NK-92 (cell line): Measurements from ENCODE around the gene UNC5B.
"Not testable (repeated sequence)": the region's sequence is repeated elsewhere in the genome, so short reads cannot be mapped to it uniquely, and the experiment has no call there.

Experiments
- DNase-seq: peaks from one replicate; lab custom pipeline; 2025; ENCODE audit not compliant: unreplicated experiment; lab: John Stamatoyannopoulos, UW

UNC5B gene

DNA sequence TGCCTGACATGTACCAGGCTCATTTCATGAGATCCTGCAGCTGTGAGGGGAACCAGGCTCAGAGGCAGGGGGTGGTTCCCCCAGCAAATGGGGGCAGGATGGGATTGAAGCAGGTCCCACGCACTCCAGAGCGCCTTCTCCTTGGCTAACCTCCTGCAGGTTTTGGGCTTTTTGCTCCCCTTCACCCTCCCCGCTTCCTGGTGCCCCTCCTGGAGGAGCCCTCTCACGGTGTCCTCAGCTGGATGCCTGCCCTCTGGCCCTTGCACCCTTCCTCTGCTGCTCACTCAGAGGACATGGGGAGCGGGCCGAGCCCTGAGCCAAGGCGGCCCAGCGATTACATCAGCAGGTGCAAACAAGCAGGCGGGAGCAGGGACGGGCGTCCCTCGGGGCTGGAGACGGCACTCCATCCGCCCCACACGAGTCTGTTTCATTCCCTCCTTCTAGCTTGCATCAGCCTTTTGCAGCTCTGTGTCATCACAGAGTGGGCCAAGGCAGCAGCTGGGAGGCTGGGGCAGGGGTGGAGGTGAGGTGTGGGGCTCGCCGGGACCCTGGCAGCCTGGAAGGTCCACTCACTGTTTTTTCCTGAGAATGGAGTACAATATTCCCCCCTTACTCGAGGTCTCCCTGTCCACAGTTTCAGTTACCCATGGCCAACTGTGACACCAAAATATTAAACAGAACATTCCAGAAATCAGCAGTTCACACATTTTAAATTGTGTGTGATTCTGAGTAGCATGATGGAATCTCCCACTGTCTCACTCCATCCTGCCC is 54.0 kb downstream of the UNC5B start:
- DNase-seq = no peak

DNA sequence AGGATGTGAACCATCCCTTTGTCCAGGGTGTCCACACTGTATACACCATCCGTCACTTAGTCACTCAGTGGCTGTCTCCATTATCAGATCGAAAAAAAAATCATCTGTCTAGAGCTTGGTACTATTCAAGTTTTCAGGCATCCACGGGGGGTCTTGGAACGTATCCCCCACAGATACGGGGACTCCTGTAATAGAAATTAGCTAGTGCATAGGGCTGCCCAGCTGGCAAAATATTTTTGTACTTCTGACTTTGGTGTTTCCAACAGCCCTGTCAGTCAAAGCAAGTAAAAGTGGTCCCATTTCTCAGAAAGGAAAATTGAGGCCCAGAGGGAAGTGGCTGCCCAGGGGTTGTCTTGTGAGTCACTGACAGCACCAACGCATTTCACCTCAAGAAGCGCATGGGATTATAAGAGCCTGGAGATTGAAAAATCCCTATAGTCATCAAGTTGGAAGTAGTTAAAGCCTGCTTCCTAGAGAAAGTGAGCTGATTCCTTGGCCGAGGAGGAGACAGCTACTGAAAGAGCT is 54.6 kb downstream of the UNC5B start:
- DNase-seq = no peak

DNA sequence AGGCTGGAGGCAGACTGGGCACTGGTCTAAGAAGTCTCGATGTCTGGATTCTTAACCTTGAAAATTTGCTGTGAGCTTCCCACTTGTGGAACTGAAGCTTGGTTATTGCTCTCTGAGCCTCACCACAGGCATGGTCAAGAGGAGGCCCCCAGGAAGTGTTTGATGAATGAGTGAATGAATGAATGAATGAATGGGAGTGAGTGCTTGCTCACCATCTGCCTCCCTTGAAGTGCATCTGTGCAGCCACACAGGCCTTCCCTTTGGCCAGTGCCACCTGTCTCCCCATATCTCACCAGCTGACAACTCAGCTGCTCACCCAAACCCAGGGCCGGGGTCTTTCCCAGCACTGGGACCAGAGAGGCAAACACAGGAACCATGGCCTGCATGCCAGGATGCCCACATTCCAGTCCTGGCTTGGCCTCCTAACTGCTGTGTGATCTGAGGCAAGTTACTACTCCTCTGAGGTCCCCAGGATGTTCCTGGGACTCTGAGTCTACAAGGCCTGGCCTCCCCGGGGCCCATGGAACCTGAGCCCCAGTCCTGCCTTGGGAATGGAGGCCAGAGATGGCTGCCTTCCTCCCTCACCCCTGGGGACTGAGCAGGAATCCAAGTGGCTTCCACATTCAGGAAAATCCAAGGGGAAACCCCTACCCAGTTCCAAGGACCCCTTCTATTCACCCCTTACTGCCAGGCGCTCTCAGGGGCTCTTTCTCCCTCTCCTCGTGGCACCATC is 55.3 kb downstream of the UNC5B start:
- DNase-seq = no peak

DNA sequence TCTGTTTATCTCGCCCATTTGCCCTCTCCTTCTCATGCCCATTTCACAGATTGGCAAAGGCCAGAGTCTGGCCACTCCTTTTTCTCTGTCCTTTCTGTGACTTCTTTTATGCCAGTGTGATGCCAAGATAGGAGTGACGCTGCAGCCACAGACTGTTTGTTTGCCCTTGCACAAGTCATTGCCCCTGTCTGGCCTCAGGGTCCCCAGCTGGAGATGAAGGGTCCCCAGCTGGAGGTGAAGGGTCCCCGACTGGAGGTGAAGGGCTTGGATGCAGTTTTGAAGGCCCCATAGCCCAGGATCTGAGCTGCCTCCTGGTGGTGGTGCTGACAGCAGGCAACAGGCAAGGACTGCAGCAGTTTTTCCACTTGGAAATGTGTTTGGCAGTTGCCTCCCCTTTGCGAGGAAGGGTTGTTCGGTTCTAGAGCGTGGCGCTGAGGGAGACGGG is 55.9 kb downstream of the UNC5B start:
- DNase-seq = no peak

DNA sequence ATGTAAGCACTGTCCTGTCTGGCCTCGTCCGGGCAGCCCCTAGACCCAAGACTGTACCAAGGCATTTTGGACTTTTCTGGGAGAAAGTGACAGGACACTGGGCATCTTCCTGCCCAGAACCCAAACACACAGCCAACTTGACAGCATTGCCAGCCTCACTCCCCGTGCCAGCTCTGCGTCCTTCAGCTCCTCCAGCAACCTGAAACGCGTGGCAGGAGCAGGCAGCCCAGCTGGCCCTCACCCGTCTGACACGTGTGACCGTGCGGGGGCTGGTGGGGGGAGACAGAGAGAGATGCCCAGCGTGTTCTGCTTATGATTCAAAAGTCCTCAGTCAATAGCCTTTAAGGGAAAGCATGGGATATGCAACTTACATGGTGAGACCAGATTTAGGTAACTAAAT is 56.4 kb downstream of the UNC5B start:
- no peak for DNase-seq

DNA sequence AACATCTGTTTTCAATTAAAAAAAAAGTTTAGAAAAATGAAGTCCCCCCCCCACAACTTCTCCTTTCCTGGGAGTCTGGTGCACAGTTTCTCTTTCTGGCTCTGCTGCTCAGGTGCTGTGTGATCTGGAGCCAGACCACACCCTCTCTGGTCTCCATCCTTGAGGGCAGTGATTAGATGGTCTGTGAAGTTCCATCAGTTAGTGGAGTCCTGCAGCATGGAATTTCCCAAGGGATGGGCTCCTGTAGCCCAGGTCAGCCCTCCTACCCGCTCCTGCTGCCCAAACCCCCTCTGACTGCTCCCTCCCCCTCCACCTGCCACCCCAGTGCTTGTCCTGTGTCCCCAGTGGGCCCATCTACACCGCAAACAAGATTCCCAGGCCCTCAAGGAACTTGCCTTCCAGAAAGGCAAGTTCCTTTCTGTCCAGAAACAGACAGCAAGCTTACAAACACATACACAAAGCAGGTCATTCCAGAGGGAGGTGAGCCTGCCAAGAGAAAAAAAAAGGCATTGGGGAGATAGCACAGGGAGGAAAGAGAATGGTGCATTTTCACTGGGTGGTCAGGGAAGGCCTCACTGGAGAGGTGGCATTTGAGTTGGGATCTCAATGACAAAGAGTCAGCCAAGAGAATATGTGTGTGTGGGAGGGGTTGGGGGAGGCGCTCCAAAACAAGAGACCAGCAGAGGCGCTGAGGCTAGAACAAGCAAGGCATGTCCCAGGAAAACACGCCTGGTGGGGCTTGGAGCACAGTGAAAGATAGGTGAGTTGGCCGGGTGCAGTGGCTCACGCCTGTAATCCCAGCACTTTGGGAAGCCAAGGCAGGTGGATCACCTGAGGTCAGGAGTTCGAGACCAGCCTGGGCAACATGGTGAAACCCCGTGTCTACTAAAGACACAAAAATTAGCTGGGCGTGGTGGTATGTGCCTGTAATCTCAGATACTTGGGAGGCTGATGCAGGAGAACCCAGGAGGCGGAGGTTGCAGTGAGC is 57.2 kb downstream of the UNC5B start:
- DNase-seq = no peak

DNA sequence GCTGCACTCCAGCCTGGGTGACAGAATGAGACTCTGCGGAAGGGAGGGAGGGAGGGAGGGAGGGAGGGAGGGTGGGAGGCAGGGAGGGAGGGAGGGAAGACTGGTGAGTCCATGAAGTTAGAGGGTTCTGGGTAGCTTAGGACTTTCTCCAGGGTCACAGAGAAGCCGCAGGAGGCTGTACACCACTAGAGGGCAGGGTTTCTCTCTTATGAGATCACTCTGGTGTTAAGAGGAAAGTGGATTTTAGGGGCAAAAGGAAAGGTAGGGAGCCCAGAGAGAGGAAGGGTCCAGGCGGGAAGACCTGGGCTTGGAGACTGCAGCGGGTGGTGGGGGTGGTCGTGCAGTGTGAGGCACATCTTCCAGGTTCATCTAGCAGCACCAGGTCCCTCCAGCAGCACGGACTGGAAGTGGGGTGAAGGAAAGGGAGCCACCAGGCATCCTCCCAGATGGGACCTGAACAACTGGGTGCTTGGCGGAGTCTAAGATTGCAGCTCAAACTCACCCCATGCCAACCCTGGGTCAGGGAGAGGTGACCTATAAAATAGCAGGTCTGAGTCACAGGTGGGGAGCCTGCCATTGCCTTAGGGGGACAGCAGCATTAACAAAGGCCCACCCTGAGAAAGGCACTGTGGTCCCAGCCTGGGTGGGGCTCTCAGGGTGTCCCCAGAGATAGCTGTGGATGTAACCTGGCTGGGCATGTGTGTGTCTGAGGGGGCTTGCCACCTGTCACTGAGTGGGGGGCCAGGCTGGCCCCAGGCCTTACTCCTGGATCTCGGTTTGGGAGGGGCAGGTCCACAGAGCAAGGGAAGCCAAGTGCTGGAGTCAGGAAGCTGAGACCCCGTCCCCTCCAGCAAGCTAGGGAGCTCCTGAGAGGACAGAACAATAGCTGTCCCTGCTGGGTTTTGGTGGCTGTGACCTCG is 58.2 kb downstream of the UNC5B start:
- no peak for DNase-seq

DNA sequence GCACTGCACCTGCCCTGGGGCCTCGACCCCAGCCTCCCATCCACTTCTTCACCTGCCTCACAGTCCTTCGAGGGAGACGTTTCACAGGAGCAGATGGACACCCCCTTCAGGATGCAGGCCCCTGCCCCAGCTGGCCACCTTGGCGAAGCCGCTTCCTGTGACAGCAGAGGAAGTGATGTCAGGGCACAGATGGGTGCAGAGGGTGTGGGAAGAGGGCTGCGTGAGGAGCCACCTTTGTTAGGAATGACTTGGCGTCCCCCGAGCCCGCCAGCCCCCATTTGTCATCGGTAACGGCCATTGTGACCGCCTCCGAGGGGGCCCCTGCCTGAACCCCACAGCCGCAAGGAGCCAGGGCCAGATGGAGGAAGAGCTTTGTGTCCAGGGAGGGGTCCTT is 59.3 kb downstream of the UNC5B start:
- no peak for DNase-seq

DNA sequence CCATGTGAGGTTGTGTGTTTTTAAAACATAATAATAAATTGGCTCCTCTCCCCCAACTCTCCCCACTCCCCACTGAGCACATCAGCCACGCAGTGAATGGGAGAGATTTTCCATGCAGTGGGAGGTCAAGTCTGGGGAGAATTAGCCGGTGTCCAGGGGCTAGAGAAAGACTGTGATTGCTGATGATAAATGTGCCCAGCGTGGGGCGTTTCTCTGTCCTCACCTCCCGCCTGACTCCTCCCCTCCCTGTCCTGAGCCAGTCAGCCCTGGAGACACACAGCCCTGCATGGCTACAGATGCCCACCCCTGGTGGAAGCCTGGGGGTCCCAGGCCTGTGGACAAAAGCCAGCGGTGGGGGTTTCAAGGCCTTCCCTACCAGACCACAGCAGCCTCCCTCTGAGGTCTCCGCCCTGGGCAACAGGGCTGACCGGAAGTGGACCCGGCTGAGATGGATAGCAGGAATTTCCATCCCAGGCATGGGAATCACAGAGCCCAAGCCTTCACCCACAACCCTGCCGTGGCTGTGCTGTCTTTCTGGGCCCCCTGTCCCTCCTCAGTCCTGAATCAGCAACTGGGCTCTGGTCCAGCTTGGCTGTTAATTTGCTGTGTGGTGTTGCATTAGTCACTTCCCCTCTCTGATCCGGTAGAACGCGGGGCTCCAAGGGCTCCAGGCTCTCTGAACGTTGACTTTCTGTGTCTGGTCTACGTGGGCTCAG is 59.8 kb downstream of the UNC5B start:
- no peak for DNase-seq

DNA sequence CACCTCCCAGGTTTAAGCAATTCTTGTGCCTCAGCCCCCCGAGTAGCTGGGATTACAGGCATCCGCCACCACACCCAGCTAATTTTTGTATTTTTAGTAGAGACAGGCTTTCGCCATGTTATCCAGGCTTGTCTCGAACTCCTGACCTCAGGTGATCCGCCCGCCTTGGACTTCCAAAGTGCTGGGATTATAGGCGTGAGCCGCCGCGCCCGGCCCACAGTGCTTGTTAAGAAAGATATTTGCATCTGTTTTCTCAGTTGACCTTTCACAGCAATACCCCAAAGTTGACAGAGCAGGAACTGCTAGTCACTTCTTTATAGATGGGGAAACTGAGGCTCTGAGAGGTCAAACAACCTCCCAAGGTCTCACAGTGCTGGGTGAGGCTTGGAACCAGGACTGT is 60.6 kb downstream of the UNC5B start:
- not testable (repeated sequence) for DNase-seq

DNA sequence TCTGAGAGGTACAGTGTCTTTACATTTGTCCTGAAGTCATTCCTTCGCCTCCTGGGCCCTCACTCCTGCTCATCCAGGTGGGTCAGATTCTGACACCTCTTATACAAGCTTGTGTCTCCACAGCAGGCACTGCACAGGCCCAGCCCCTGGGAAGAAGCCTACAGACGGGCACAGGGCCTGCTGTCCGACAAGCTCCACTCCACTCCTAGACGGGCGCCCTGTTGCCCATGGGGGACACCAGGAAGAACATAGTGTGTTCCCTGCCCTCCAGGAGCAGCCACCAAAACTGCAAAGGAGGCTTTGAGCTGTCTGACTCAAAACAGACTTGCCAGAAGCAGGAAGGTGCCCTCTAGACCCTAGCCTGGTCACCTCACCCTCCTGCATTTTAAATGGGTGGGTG is 61.1 kb downstream of the UNC5B start:
- no peak for DNase-seq

DNA sequence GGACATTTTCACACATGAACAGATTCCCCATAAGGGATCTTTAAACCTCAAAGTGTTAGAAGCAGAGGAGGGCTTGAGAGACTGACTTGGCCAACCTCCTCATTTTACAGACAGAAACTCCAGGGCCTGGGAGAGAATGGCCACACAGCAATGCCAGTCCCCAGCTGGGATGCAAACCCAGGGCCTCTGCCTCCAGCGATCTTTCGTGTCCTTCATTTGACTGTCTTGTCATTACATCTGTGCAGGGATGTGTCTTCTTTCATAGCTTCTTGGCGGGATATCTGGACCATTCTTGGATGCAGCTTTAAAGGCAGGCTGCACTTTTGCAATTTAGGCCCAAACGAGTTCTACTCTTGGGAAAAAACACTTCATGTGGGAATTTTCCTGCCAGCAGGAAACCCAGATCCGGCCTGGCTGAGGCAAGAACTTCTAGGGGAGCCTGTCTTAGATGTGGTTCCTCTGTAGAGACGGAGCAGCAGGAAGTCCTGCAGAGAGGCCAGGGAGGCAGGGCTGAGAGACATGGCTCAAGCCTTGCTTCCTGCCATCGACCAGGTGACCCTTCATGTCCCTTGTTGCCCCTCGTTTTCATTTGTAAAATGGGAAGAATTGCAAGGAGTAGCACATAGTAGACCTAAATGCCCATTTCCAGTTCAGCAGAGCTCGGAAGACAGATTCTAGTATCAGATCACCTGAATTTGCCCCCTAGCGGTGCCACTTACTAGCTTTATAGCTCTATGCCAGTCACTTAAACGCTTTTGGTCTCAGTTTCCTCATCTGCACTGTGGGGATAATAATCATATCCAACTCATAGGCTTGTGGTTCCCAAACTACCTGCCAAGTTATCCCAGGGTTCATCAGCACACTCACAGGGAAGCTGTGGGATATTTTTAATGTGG is 62.8 kb downstream of the UNC5B start:
- no peak for DNase-seq

DNA sequence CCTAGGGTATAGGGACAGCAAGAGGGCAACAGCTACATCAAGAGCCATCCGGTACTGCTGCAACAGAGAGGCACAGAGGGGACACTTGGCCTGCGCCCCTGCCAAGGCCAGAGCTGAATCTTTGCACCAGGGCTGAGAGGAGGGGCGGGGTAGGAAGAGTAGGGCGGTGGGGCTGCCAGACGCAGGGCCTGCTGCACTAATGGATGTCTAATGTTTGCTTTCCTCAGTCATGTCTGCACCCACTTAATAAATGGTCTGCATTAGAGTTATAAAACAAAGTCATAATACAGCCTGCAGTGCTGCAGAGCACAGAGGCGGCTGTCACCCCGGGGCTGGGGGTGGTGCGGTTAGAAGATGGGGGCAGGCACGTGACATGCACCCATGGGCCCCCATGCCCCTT is 64.5 kb downstream of the UNC5B start:
- no peak for DNase-seq

DNA sequence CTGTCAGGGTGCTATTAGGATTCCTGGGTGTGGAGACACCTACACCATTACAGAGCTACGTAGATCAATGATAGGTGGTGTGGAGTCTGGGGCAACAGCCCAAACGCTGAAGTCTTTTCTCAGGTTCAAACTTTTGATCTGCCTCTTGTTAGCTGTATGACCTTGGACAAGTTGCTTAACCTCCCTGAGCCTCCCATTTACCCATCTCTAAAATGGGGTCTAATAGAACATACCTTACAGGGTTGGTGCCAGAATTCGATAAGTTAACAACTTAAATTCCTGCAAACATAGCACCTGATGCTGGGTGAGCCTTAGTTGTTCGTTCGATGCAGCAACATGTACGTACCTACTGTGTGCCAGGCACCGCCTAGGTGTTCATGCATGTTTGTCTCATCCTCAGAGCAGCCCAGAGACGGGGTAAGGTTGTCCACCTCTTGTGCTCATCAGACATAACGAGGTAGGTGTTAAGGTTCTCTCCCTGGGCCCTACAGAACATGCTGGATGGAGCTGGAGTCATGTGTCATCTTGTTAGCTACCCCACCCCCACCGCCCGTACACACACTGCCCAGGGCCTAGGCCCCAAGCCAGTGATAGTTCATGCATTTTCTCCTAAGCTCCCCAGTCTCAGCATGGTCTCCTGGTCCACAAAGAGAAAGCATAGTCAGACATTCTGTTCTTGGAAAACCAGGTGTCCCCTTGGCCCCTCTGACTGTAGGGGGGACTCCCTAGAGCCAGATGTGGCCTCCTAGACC is 65.7 kb downstream of the UNC5B start:
- no peak for DNase-seq

DNA sequence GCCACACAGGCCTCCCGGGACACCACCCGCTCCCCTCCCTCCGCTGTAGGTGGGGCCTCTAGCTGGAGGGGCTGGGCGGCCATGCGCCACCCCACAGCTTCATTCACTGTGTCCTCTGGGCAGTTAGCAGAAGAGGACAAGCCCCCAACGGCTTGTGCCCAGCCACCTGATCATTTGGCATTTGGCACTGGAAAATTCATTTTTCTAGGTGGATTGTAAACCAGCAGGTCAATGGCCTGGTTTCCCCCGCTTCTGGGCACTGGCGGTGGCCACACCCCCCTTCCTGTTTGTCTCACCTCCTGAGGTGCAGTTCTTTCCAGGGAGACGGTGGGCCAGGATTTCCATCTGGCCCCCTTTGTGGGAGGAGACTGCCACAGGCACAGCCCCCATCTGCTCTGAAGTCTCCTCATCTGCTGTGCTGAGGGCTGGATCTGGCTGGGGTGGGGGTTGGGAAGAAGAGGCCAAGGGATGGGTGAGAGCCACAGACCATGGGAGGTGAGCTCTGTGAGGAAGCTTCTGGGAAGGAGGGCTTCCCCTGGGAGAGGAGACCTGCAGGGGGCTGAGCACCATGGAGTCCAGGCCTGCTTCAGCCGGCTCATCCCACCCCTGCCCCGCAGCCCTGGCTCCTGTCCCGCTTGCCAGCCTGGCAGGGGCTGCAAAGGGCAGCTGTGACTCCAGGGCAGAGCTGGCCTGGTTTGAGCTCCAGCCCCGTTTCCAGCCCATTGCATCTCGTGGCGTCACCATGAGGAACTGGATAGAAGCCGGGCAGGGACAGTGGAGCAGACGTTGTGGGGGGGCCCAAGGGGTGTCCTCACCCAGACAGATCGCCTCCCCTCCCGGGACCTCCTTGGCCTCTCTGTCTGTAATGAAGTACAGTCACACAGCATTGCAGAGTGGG is 66.6 kb downstream of the UNC5B start:
- DNase-seq = no peak

DNA sequence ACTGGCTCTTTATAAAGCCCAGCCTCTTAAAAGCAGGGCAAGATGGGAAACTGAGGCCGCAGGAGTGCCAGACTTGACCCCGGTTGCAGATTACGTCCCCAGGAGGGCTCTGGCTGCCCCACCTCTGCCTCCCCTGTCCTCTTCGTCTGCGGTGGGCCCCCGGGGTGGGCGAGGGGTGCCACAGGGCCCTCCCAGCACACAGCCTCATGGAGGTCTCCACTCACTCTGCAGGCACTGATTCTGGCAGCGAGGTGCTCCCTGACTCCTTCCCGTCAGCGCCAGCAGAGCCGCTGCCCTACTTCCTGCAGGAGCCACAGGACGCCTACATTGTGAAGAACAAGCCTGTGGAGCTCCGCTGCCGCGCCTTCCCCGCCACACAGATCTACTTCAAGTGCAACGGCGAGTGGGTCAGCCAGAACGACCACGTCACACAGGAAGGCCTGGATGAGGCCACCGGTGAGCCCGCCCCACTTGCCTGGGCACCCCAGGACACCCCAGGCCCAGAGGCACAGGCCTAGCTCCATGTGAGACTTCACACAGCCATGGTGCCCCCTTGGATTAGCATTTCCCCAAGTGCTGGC is 67.3 kb downstream of the UNC5B start:
- no peak for DNase-seq
